Adipocyte (in vitro differentiated cells): ENCODE results near the gene DPEP1.
"Not testable (repeated sequence)": the region's sequence is repeated elsewhere in the genome, so short reads cannot be mapped to it uniquely, and the experiment has no call there.

ENCODE experiments used
- DNase-seq: peaks from one replicate; pipeline ENCODE4 v3.0.0-alpha.2; 2015; ENCODE audit warnings: low read depth
- H3K27me3 ChIP-seq: replicated peaks from 2 replicates; pipeline ENCODE4 v1.7.0; 2013; ENCODE audit warnings: mild to moderate bottlenecking, low read length, moderate library complexity; ENCODE audit not compliant: control insufficient read depth, insufficient read depth
- H3K36me3 ChIP-seq: 2 replicates; pipeline ENCODE4 v1.7.0; 2013; ENCODE audit warnings: low read length, mild to moderate bottlenecking, moderate library complexity; ENCODE audit not compliant: control insufficient read depth, insufficient read depth, severe bottlenecking
- H3K4me1 ChIP-seq: 2 replicates; pipeline ENCODE4 v1.7.0; 2013; ENCODE audit warnings: mild to moderate bottlenecking, low read length, moderate library complexity; ENCODE audit not compliant: control insufficient read depth, insufficient read depth
- H3K4me3 ChIP-seq: 2 replicates; pipeline ENCODE4 v1.7.0; 2013; ENCODE audit warnings: mild to moderate bottlenecking, low read length, moderate library complexity
- H3K9ac ChIP-seq: 2 replicates; pipeline ENCODE4 v1.7.0; 2013; ENCODE audit warnings: mild to moderate bottlenecking, low read length, moderate library complexity
- H3K9me3 ChIP-seq: 2 replicates; pipeline ENCODE4 v1.7.0; 2013; ENCODE audit warnings: mild to moderate bottlenecking, low read length, moderate library complexity; ENCODE audit not compliant: control insufficient read depth

Gene DPEP1

DNA sequence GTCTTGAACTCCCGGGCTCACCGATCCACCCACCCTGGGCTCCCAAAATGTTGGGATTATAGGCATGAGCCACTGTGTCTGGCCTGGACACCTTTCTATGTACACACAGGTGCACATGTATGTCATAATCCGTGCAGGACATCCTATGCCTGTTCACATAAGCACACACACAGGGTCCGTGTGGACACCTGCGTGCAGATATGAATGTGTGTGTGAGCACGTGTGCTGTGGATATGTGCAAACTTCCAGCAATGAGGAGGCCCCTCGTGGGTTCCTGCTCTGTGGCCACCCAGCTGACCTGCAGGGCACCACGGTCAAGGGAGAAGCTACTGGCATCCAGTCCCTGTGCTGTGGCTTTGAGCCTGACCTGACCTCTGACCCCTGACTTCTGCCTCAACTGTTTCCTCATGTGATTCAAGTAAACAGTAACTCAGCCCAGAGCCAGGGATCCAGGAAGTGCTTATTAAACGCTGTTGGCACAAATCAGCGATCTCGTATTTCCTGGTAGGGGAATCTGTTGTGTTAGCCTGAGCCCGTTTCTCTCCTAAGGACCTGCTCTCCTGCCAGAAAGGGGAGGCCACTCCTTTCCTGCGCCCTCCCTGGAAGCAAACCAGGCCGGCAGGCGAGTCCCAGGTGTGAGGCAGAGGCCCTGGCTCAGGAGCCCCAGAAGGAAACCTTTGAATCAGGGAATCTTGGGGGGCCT is 31.4 kb upstream of the DPEP1 start:
- Histone ChIP-seq H3K27me3 (no peaks in the 10 kb centered on the region), H3K36me3 (no peaks in the 10 kb centered on the region), H3K4me1 (peaks cover 15% of the 10 kb centered on the region), H3K4me3 (no peak overlapping the region), H3K9ac (no peak overlapping the region), H3K9me3 (no peaks in the 10 kb centered on the region)
- peak; percentile 53 for DNase-seq

GRCh38 chr16:89582614-89583196 is 30.7 kb upstream of the DPEP1 start:
- Histone ChIP-seq H3K4me3 (no peak overlapping the region), H3K4me1 (peaks cover 15% of the 10 kb centered on the region), H3K9me3 (no peaks in the 10 kb centered on the region), H3K36me3 (no peaks in the 10 kb centered on the region), H3K27me3 (no peaks in the 10 kb centered on the region), H3K9ac (no peak overlapping the region)
- no peak for DNase-seq

DNA sequence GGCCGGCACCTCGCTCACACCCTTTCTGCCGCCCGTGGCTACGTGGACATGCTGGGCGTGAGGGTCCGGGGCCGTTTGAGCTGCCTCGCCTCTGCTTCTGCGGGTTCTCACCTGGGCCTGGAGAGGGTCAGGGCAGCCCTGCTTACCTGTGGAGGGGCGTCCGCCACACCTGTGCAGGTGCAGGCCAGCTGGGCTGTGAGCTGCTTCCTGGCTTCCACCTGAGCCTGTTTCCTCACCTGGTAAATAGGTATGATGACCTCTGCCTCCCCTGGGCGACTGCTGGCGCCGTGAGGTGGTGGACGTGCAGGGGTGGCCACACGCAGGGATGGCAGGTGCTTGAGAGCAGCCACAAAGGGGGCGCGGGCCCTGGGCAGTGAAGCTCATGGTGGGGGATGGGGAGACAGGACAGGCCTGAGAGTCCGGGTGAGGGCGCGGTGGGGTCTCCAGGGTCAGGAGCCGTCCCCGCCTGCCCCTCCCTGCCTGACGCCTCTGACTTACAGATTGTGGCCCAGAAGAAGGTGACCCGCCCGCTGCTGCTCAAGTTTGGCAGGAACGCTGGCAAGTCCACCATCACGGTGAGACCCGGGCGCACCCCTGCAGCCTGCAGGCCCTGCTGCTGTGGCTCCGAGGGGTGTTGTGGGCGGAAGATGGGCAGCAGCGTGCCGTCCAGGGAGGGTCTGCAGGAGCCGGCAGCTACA is 30.1 kb upstream of the DPEP1 start:
- Histone ChIP-seq H3K36me3 (no peaks in the 10 kb centered on the region), H3K27me3 (no peaks in the 10 kb centered on the region), H3K4me3 (no peak overlapping the region), H3K9me3 (no peaks in the 10 kb centered on the region), H3K4me1 (peaks cover 15% of the 10 kb centered on the region), H3K9ac (no peak overlapping the region)
- DNase-seq: no peak

GRCh38 chr16:89583895-89584644 is 29.4 kb upstream of the DPEP1 start:
- DNase-seq: no peak
- H3K4me1 ChIP-seq: peaks cover 15% of the 10 kb centered on the region

GRCh38 chr16:89584768-89585549 is 28.5 kb upstream of the DPEP1 start:
- no peaks in the 10 kb centered on the region for H3K36me3 ChIP-seq
- H3K4me3 ChIP-seq: no peak overlapping the region
- H3K27me3 ChIP-seq: no peaks in the 10 kb centered on the region
- no peak for DNase-seq
- H3K9me3 ChIP-seq: no peaks in the 10 kb centered on the region
- H3K4me1 ChIP-seq: peaks cover 15% of the 10 kb centered on the region
- H3K9ac ChIP-seq: no peak overlapping the region

More at GRCh38 chr16:89583895-89584644, 29.4 kb upstream of the DPEP1 start:
- Histone ChIP-seq H3K27me3 (no peaks in the 10 kb centered on the region), H3K36me3 (no peaks in the 10 kb centered on the region), H3K9me3 (no peaks in the 10 kb centered on the region), H3K9ac (no peak overlapping the region), H3K4me3 (no peak overlapping the region)

GRCh38 chr16:89586218-89586617 is 27.2 kb upstream of the DPEP1 start:
- H3K9ac ChIP-seq: no peak overlapping the region
- no peaks in the 10 kb centered on the region for H3K27me3 ChIP-seq
- peaks cover 13% of the 10 kb centered on the region for H3K4me1 ChIP-seq
- no peak for DNase-seq
- H3K4me3 ChIP-seq: no peak overlapping the region
- no peaks in the 10 kb centered on the region for H3K9me3 ChIP-seq
- no peaks in the 10 kb centered on the region for H3K36me3 ChIP-seq

DNA sequence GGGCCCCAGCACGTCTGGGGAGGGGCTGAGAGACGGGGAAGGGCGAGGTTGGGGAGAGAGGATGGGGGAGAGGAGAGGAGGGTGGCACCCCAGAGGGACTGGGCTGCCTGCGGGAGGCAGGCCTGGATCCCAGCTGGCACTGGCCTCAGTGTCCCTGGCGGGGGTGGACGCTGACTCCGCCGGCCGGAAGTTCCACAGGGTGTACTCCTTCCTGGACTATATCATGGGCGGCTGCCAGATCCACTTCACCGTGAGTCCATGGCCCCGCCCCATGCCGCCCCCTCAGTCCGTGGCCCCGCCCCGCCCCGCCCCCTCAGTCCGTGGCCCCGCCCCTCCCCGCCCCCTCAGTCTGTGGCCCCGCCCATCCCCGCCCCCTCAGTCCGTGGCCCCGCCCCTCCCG is 26.6 kb upstream of the DPEP1 start:
- no peak overlapping the region for H3K4me3 ChIP-seq
- H3K9me3 ChIP-seq: no peaks in the 10 kb centered on the region
- H3K9ac ChIP-seq: no peak overlapping the region
- peaks cover 7% of the 10 kb centered on the region for H3K4me1 ChIP-seq
- peak; percentile 27 for DNase-seq
- H3K27me3 ChIP-seq: no peaks in the 10 kb centered on the region
- no peaks in the 10 kb centered on the region for H3K36me3 ChIP-seq

GRCh38 chr16:89587676-89588075 is 25.8 kb upstream of the DPEP1 start:
- DNase-seq, H3K9ac ChIP-seq, H3K4me1 ChIP-seq, H3K4me3 ChIP-seq, H3K27me3 ChIP-seq, H3K9me3 ChIP-seq, H3K36me3 ChIP-seq: not testable (repeated sequence)

GRCh38 chr16:89588413-89589109 is 24.9 kb upstream of the DPEP1 start:
- DNase-seq: no peak
- H3K4me1 ChIP-seq: no peaks in the 10 kb centered on the region
- H3K4me3 ChIP-seq: no peak overlapping the region
- H3K9me3 ChIP-seq: no peaks in the 10 kb centered on the region
- no peaks in the 10 kb centered on the region for H3K27me3 ChIP-seq
- H3K9ac ChIP-seq: no peak overlapping the region
- H3K36me3 ChIP-seq: no peaks in the 10 kb centered on the region

GRCh38 chr16:89589241-89589926 is 24.1 kb upstream of the DPEP1 start:
- Histone ChIP-seq H3K27me3 (no peaks in the 10 kb centered on the region), H3K4me1 (no peaks in the 10 kb centered on the region), H3K9me3 (no peaks in the 10 kb centered on the region), H3K36me3 (no peaks in the 10 kb centered on the region), H3K9ac (no peak overlapping the region), H3K4me3 (no peak overlapping the region)
- DNase-seq: no peak
